ENCODE data around the gene SMIM11. TPM values are rescaled to one million over a fixed set of nuclear protein-coding genes. Genes with fewer than 3 reads are reported as not detected.

Gene SMIM11
- total and polyA plus RNA-seq, 2 experiments from 2014 or later = 6.8 to 15.5 TPM

DNA sequence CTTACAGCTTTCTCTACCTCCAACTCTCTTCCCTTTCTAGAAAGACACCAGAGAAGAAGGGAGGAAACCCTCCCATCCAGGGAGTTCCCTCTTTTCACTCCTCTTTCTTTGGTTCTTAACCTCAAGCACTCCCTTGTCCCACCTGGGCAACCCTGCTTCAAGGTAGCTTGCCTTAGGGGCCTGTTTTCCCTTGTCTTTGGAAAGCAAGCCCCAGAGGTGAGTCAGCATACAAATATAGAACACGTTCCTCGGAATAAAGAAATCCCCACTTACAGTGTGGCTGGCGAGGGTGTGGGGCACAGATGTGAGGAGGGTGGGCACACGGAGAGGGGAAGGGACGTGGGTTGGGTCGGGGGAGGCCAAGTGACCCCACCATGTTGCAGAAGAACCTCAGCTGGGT, 37.6 kb upstream of the SMIM11 start:
- Histone ChIP-seq H3K4me1 (ENCODE audit: insufficient read depth) (no peaks in the 10 kb centered on the region), H3K36me3 (ENCODE audit: low read depth) (no peaks in the 10 kb centered on the region), H3K27me3 (replicated peaks; ENCODE audit: insufficient read depth) (no peaks in the 10 kb centered on the region), H3K9me3 (ENCODE audit: low read depth) (no peaks in the 10 kb centered on the region), H3F3A (ENCODE audit: insufficient read depth) (peaks cover 10% of the 10 kb centered on the region; the same call in 1 of the 2 replicates), H2AFZ (no peak overlapping the region), H3K9ac (no peak overlapping the region), H3K27ac (no peak overlapping the region), H3K79me2 (ENCODE audit: insufficient read depth) (no peaks in the 10 kb centered on the region), H3K9me2 (ENCODE audit: insufficient read depth) (no peaks in the 10 kb centered on the region), H3K4me2 (ENCODE audit: unreplicated experiment) (no peak overlapping the region), H3K4me3 (no peak overlapping the region), H4K20me1 (ENCODE audit: insufficient read depth) (no peaks in the 10 kb centered on the region)
- in situ Hi-C loops (cut with MboI) = no loop called here
- TF ChIP-seq EZH2phosphoT487 (IDR thresholded peaks at IDR 0.05; ENCODE audit: insufficient read depth, low read depth) (no peak), EZH2 (IDR thresholded peaks at IDR 0.05; ENCODE audit: insufficient read depth, poor library complexity, severe bottlenecking) (no peak)
- DNase-seq = no peak
- 68 to 70% methylated on average over 4 to 6 of the region's 6 CpGs for WGBS, 2 experiments (ENCODE audit: low coverage in 1 of 2, low lambda C conversion rate in 2 of 2, missing lambda C conversion rate in 2 of 2)

DNA sequence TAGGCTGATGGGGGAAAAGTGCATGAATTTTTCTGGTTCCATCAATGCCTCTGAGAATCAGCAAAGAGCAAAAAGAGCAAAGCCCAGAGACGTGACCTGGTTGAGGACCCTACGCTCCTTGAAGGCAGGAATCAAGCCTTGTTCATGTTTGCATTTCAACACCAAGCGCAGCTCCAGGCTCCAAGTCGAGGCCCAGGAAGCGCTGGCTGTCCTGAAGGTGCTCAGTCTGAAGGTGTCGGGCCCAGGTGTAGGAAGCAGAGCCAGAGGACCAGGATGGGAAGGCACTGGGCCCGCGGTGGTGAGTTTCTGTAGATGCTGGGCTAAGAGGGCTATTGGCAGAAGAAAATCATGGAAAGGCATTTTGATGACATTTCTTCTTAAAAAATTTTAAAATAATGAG, 37.1 kb upstream of the SMIM11 start:
- no peaks in the 10 kb centered on the region for H3K9me3 ChIP-seq (ENCODE audit: low read depth)
- H3F3A ChIP-seq (ENCODE audit: insufficient read depth) = peaks cover 10% of the 10 kb centered on the region; the same call in 1 of the 2 replicates
- 89 to 93% methylated on average over 8 of the region's 8 CpGs for WGBS, 2 experiments (ENCODE audit: low coverage in 1 of 2, low lambda C conversion rate in 2 of 2, missing lambda C conversion rate in 2 of 2)
- H3K4me3 ChIP-seq = no peak overlapping the region
- H3K36me3 ChIP-seq (ENCODE audit: low read depth) = no peaks in the 10 kb centered on the region
- in situ Hi-C loops (cut with MboI) = no loop called here
- H3K79me2 ChIP-seq (ENCODE audit: insufficient read depth) = no peaks in the 10 kb centered on the region
- no peaks in the 10 kb centered on the region for H3K9me2 ChIP-seq (ENCODE audit: insufficient read depth)
- H4K20me1 ChIP-seq (ENCODE audit: insufficient read depth) = no peaks in the 10 kb centered on the region
- H3K4me1 ChIP-seq (ENCODE audit: insufficient read depth) = no peaks in the 10 kb centered on the region
- no peak overlapping the region for H2AFZ ChIP-seq
- H3K27ac ChIP-seq = no peak overlapping the region
- H3K4me2 ChIP-seq (ENCODE audit: unreplicated experiment) = no peak overlapping the region
- H3K9ac ChIP-seq = no peak overlapping the region
- DNase-seq = no peak
- H3K27me3 ChIP-seq (replicated peaks; ENCODE audit: insufficient read depth) = no peaks in the 10 kb centered on the region
- TF ChIP-seq EZH2phosphoT487 (IDR thresholded peaks at IDR 0.05; ENCODE audit: insufficient read depth, low read depth) (no peak), EZH2 (IDR thresholded peaks at IDR 0.05; ENCODE audit: insufficient read depth, poor library complexity, severe bottlenecking) (no peak)

DNA sequence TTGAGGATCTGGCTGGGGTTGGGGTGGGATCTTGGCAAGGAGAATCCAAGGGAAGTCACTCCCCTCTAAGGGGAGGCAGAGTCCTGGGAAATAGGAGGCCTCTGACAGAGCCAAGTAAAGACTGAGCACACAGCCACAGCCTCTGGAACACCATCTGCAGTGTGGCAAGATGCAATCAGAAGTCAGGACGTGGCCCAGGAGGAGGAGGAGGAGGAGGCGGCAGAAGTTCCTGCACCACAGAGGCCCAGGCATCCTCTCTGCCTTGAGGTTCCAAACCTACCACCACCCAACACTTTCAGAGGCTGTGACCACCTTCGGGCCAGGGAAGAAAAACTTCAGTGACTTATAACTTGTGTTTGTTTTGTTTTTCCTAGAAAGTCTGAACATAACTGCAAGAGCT, 35.2 kb upstream of the SMIM11 start:
- no peaks in the 10 kb centered on the region for H3K4me1 ChIP-seq (ENCODE audit: insufficient read depth)
- H3K79me2 ChIP-seq (ENCODE audit: insufficient read depth) = no peaks in the 10 kb centered on the region
- no peaks in the 10 kb centered on the region for H4K20me1 ChIP-seq (ENCODE audit: insufficient read depth)
- no peak for DNase-seq
- 83 to 87% methylated on average over 3 of the region's 3 CpGs for WGBS, 2 experiments (ENCODE audit: low coverage in 1 of 2, low lambda C conversion rate in 2 of 2, missing lambda C conversion rate in 2 of 2)
- H3K9ac ChIP-seq = no peak overlapping the region
- H3F3A ChIP-seq (ENCODE audit: insufficient read depth) = 0 out of 2 replicates have a peak, but pooled peaks cover 5% of the 10 kb centered on the region
- H3K4me3 ChIP-seq = no peak overlapping the region
- no peak overlapping the region for H3K27ac ChIP-seq
- in situ Hi-C loops (cut with MboI) = no loop called here
- no peaks in the 10 kb centered on the region for H3K27me3 ChIP-seq (replicated peaks; ENCODE audit: insufficient read depth)
- no peak overlapping the region for H2AFZ ChIP-seq
- H3K9me3 ChIP-seq (ENCODE audit: low read depth) = no peaks in the 10 kb centered on the region
- H3K36me3 ChIP-seq (ENCODE audit: low read depth) = no peaks in the 10 kb centered on the region
- no peak overlapping the region for H3K4me2 ChIP-seq (ENCODE audit: unreplicated experiment)
- no peak for TF ChIP-seq EZH2phosphoT487 (IDR thresholded peaks at IDR 0.05; ENCODE audit: insufficient read depth, low read depth)
- no peak for TF ChIP-seq EZH2 (IDR thresholded peaks at IDR 0.05; ENCODE audit: insufficient read depth, poor library complexity, severe bottlenecking)
- H3K9me2 ChIP-seq (ENCODE audit: insufficient read depth) = no peaks in the 10 kb centered on the region

DNA sequence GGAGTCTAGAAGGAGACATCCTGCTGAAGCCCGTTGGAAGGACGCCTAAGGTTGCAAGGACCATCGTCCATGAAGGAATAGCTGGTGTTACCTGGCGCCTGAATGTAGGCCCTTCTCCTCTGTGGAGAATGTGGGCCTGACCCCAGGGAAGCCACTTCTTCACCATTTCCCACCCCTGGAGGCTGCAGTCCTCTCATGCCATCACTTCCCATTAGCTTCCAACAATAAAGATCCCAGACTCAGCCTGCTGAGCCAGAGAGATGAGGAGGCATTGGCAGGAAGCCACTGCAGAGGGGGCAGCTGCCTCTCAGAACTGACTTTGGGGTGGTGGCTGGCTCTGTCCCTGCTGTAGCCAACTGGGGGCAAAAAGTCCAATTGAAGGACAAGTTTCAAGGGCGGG, 32.8 kb upstream of the SMIM11 start:
- Histone ChIP-seq H2AFZ (no peak overlapping the region), H3K27ac (no peak overlapping the region), H3K9me2 (ENCODE audit: insufficient read depth) (no peaks in the 10 kb centered on the region), H3K4me2 (ENCODE audit: unreplicated experiment) (no peak overlapping the region), H3K9ac (no peak overlapping the region), H3K36me3 (ENCODE audit: low read depth) (no peaks in the 10 kb centered on the region), H3K79me2 (ENCODE audit: insufficient read depth) (no peaks in the 10 kb centered on the region), H3K4me3 (no peak overlapping the region), H3K4me1 (ENCODE audit: insufficient read depth) (peaks cover 12% of the 10 kb centered on the region), H3K9me3 (ENCODE audit: low read depth) (no peaks in the 10 kb centered on the region), H3F3A (ENCODE audit: insufficient read depth) (0 out of 2 replicates have a peak, but pooled peaks cover 2% of the 10 kb centered on the region), H3K27me3 (replicated peaks; ENCODE audit: insufficient read depth) (0 out of 2 replicates have a peak, but pooled peaks cover 3% of the 10 kb centered on the region), H4K20me1 (ENCODE audit: insufficient read depth) (no peaks in the 10 kb centered on the region)
- DNase-seq = no peak
- in situ Hi-C loops (cut with MboI) = no loop called here
- no peak for TF ChIP-seq EZH2phosphoT487 (IDR thresholded peaks at IDR 0.05; ENCODE audit: insufficient read depth, low read depth)
- no peak for TF ChIP-seq EZH2 (IDR thresholded peaks at IDR 0.05; ENCODE audit: insufficient read depth, poor library complexity, severe bottlenecking)
- 86 to 91% methylated on average over 5 of the region's 5 CpGs for WGBS, 2 experiments (ENCODE audit: low coverage in 1 of 2, low lambda C conversion rate in 2 of 2, missing lambda C conversion rate in 2 of 2)

DNA sequence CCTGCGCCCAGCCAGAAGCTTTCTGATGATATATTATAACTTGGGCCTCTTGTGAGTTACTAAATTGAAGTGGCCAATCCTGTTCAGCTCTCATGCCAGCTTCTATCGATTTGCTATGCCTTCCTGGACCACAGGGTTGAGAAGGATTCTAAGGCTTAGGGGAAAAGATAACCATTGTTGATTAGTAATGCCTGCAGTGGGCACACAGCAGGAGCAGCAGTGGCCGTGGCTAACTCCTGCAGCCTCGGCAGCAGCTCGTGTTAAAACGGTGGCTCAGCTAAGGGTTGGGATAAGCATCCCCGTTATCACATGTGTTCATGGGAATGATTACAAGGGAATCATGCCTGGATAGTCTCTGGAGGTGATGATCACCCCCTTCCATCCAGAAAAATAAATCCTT, 32.0 kb upstream of the SMIM11 start:
- WGBS, 2 experiments (ENCODE audit: low coverage in 1 of 2, low lambda C conversion rate in 2 of 2, missing lambda C conversion rate in 2 of 2) = 93 to 96% methylated on average over 7 of the region's 7 CpGs

More for the DNA sequence above, 32.0 kb upstream of the SMIM11 start:
- Histone ChIP-seq H3K36me3 (ENCODE audit: low read depth) (no peaks in the 10 kb centered on the region), H3K4me3 (no peak overlapping the region), H4K20me1 (ENCODE audit: insufficient read depth) (no peaks in the 10 kb centered on the region), H3K9me3 (ENCODE audit: low read depth) (no peaks in the 10 kb centered on the region), H2AFZ (no peak overlapping the region), H3K9me2 (ENCODE audit: insufficient read depth) (no peaks in the 10 kb centered on the region), H3K27ac (no peak overlapping the region), H3F3A (ENCODE audit: insufficient read depth) (0 out of 2 replicates have a peak, but pooled peaks cover 3% of the 10 kb centered on the region), H3K4me2 (ENCODE audit: unreplicated experiment) (no peak overlapping the region), H3K4me1 (ENCODE audit: insufficient read depth) (peaks cover 12% of the 10 kb centered on the region), H3K9ac (no peak overlapping the region), H3K27me3 (replicated peaks; ENCODE audit: insufficient read depth) (0 out of 2 replicates have a peak, but pooled peaks cover 3% of the 10 kb centered on the region), H3K79me2 (ENCODE audit: insufficient read depth) (no peaks in the 10 kb centered on the region)
- in situ Hi-C loops (cut with MboI) = no loop called here
- TF ChIP-seq EZH2phosphoT487 (IDR thresholded peaks at IDR 0.05; ENCODE audit: insufficient read depth, low read depth) (no peak), EZH2 (IDR thresholded peaks at IDR 0.05; ENCODE audit: insufficient read depth, poor library complexity, severe bottlenecking) (no peak)
- DNase-seq = no peak

Measured in GM23248 (cell line).